ENCODE data around the gene COMMD6.

The COMMD6 gene

GRCh38 chr13:75521956-75522355 lies 15.7 kb downstream of the COMMD6 start:
- no peak for DNase-seq

GRCh38 chr13:75518439-75519088 lies 19.1 kb downstream of the COMMD6 start:
- no peak for DNase-seq

GRCh38 chr13:75514080-75514995 lies 23.3 kb downstream of the COMMD6 start:
- no peak for DNase-seq

GRCh38 chr13:75513271-75513670 lies 24.4 kb downstream of the COMMD6 start:
- DNase-seq = no peak

GRCh38 chr13:75512253-75512652 lies 25.4 kb downstream of the COMMD6 start:
- DNase-seq = no peak

GRCh38 chr13:75511051-75511625 lies 26.5 kb downstream of the COMMD6 start:
- DNase-seq = no peak

GRCh38 chr13:75508002-75508548 lies 29.6 kb downstream of the COMMD6 start:
- no peak for DNase-seq

- DNase-seq = no peak
These were observed 30.3 kb downstream of the COMMD6 start for GRCh38 chr13:75507027-75508001.

GRCh38 chr13:75506018-75506417 lies 31.6 kb downstream of the COMMD6 start:
- no peak for DNase-seq

- no peak for DNase-seq
These were observed 32.3 kb downstream of the COMMD6 start for GRCh38 chr13:75505327-75505726.

- no peak for DNase-seq
These were observed 41.7 kb downstream of the COMMD6 start for GRCh38 chr13:75495938-75496337.

GRCh38 chr13:75494491-75494890 lies 43.1 kb downstream of the COMMD6 start:
- no peak for DNase-seq

- DNase-seq = no peak
These were observed 44.5 kb downstream of the COMMD6 start for GRCh38 chr13:75493156-75493555.

- DNase-seq = no peak
These were observed 45.3 kb downstream of the COMMD6 start for GRCh38 chr13:75492389-75492788.

- DNase-seq = no peak
These were observed 46.3 kb downstream of the COMMD6 start for GRCh38 chr13:75491376-75491775.

- DNase-seq = no peak
These were observed 48.0 kb downstream of the COMMD6 start for GRCh38 chr13:75489502-75490263.

GRCh38 chr13:75486146-75487062 lies 51.2 kb downstream of the COMMD6 start:
- DNase-seq = no peak

GRCh38 chr13:75485286-75486062 lies 52.2 kb downstream of the COMMD6 start:
- DNase-seq = no peak

GRCh38 chr13:75482820-75483079 lies 54.9 kb downstream of the COMMD6 start:
- DNase-seq = no peak
